PC-3 (cell line): ENCODE results near the gene PARM1. TPM values are rescaled to one million over a fixed set of nuclear protein-coding genes. Genes with fewer than 3 reads are reported as not detected.

Experiments used
- ATAC-seq: fragments of 200-7000 bp; cut with Tn5 transposase; 2 replicates; pipeline ENCODE4 v1.9.1; 2020; ENCODE audit warnings: mild to moderate bottlenecking, moderate library complexity
- BruUV-seq: library from RNA; stranded (reverse); fragments of 400-500 nt; replicated peaks from 2 replicates; lab custom pipeline; 2021; lab: Mats Ljungman, UMichigan
- CTCF ChIA-PET: fragments of 300-600 bp; sonication (Branson Sonifier 250); formaldehyde crosslinking; loops from one replicate; lab custom pipeline; 2022; ENCODE audit warnings: antibody characterized with exemption; lab: Charles Lee
- POLR2A ChIA-PET: fragments of 300-600 bp; sonication (Branson Sonifier 250); formaldehyde crosslinking; loops from one replicate; lab custom pipeline; 2022; ENCODE audit warnings: antibody characterized with exemption; ENCODE audit not compliant: unreplicated experiment; lab: Charles Lee
- DNase-seq: peaks from one replicate; pipeline ENCODE4 v3.0.0-alpha.2; 2015
- H2AFZ ChIP-seq: fragments of 300-600 bp; sonication (generic); 2 replicates; pipeline ENCODE4 v1.6.0; 2016; ENCODE audit warnings: antibody characterized with exemption, low read length
- H3F3A ChIP-seq: fragments of 300-600 bp; sonication (generic); one replicate; pipeline ENCODE4 v1.6.0; 2017; ENCODE audit warnings: antibody characterized with exemption, low read length, control low read depth, mild to moderate bottlenecking; ENCODE audit not compliant: unreplicated experiment
- H3K27ac ChIP-seq: fragments of 300-600 bp; sonication (generic); 2 replicates; pipeline ENCODE4 v1.5.1; 2016; ENCODE audit warnings: mild to moderate bottlenecking, low read length
- H3K27me3 ChIP-seq: fragments of 300-600 bp; sonication (generic); 2 replicates; pipeline ENCODE4 v1.6.1; 2016; ENCODE audit warnings: low read length, mixed read lengths
- H3K36me3 ChIP-seq: fragments of 300-600 bp; sonication (generic); 2 replicates; pipeline ENCODE4 v1.6.1; 2016; ENCODE audit warnings: low read depth, mixed run types, low read length, mixed read lengths
- H3K4me1 ChIP-seq: fragments of 300-600 bp; sonication (generic); 2 replicates; pipeline ENCODE4 v1.5.1; 2016; ENCODE audit warnings: low read length; ENCODE audit not compliant: insufficient read depth
- H3K4me2 ChIP-seq: fragments of 300-600 bp; sonication (generic); 2 replicates; pipeline ENCODE4 v1.6.0; 2016; ENCODE audit warnings: low read length
- H3K4me3 ChIP-seq: fragments of 300-600 bp; sonication (generic); 2 replicates; pipeline ENCODE4 v1.5.1; 2016; ENCODE audit warnings: mild to moderate bottlenecking, low read length, mixed read lengths
- H3K79me2 ChIP-seq: fragments of 300-600 bp; sonication (generic); 2 replicates; pipeline ENCODE4 v1.6.1; 2017; ENCODE audit warnings: low read length, mixed read lengths
- H3K9ac ChIP-seq: fragments of 300-600 bp; sonication (generic); 2 replicates; pipeline ENCODE4 v1.6.0; 2016; ENCODE audit warnings: mild to moderate bottlenecking, low read length
- H3K9me2 ChIP-seq: fragments of 300-600 bp; sonication (generic); replicated peaks from 2 replicates; pipeline ENCODE4 v1.6.1; 2016; ENCODE audit warnings: mixed run types, low read length, mixed read lengths
- H3K9me3 ChIP-seq: fragments of 300-600 bp; sonication (generic); 2 replicates; pipeline ENCODE4 v1.6.1; 2016; ENCODE audit warnings: low read length, mixed read lengths
- H4K20me1 ChIP-seq: fragments of 300-600 bp; sonication (generic); 2 replicates; pipeline ENCODE4 v1.6.1; 2016; ENCODE audit warnings: low read length, mixed read lengths
- EZH2 ChIP-seq: fragments of 300-600 bp; sonication (generic); IDR thresholded peaks from one replicate; pipeline ENCODE4 v1.6.1; 2017; ENCODE audit warnings: antibody characterized with exemption, mild to moderate bottlenecking, low read length; ENCODE audit not compliant: unreplicated experiment
- EZH2phosphoT487 ChIP-seq: fragments of 300-600 bp; sonication (generic); IDR thresholded peaks from 2 replicates; pipeline ENCODE4 v1.6.1; 2018; ENCODE audit warnings: mild to moderate bottlenecking, antibody characterized with exemption, low read length, borderline replicate concordance
- intact Hi-C: fragments of 100-400 bp; cut with micrococcal nuclease; formaldehyde crosslinking; loops from 2 replicates; pipeline ENCODE4 v1.9.0; 2023
- total RNA-seq: library from RNA; depleted of rRNA; stranded (reverse); fragments of >200 nt; gene quantifications from 2 replicates; pipeline ENCODE4 v1.2.3, GENCODE V29; 2014
- TF ChIP-seq, protein P1 (sequence below): fragments of 300-600 bp; sonication (generic); conservative IDR thresholded peaks from 2 replicates; pipeline ENCODE4 v1.5.1; 2017; ENCODE audit warnings: antibody characterized with exemption, low read depth, mild to moderate bottlenecking, low read length

The PARM1 gene
- total RNA-seq, 1 experiment from 2014 or later, result 2.9 TPM

DNA sequence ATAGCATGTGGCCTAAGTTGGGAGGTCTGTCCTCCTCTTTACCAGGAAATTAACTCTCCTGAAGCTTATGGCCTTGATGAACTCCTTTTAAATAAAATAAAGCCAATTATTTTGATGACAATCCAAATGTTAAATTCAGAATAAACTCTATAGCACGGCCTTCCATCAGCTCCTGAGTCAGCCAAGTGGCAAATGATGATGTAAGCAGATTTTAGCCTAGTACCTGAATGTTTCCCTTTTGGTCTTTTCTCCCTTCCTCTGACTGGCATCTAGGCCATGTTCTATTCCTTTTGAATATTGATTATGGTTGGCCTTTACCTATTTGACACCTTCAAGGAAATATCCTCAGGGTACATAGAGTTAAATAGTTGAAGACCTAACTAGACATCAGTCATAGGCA lies 76.2 kb downstream of the PARM1 start:
- H3K27ac ChIP-seq, result no peak overlapping the region
- CTCF ChIA-PET, result no interaction called here

DNA sequence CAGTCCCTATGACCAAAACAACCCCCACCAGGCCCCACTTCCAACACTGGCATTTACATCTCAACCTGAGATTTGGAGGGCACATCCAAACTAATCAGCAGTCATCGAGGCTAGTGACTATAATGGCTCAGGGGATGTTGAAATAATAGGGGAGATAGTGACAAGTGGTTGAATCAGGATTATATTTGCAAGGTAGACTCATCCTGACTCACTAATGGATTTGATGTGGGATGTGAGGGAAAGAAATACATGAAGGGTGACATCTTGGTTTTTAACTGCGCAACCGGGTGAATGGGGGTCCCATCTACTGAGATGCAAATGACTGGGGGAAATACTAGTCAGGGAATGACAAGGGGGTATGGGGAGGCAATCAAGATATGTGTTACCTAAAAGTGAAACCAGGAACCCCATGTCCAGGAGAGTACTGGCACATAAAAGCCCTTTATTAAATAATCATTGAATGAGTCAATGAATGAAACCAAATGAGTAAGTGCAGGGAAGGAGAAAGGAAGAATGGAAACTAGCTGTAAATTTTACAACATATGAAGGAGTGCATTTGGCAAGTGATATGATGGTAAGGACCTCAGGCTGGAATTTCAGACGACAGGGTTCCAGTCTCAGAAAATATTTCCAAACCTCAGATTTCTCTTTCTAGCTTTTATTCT lies 78.3 kb downstream of the PARM1 start:
- CTCF ChIA-PET, result no interaction called here
- TF ChIP-seq EZH2phosphoT487 (no peak), EZH2 (no peak)
- TF ChIP-seq, protein P1, sequence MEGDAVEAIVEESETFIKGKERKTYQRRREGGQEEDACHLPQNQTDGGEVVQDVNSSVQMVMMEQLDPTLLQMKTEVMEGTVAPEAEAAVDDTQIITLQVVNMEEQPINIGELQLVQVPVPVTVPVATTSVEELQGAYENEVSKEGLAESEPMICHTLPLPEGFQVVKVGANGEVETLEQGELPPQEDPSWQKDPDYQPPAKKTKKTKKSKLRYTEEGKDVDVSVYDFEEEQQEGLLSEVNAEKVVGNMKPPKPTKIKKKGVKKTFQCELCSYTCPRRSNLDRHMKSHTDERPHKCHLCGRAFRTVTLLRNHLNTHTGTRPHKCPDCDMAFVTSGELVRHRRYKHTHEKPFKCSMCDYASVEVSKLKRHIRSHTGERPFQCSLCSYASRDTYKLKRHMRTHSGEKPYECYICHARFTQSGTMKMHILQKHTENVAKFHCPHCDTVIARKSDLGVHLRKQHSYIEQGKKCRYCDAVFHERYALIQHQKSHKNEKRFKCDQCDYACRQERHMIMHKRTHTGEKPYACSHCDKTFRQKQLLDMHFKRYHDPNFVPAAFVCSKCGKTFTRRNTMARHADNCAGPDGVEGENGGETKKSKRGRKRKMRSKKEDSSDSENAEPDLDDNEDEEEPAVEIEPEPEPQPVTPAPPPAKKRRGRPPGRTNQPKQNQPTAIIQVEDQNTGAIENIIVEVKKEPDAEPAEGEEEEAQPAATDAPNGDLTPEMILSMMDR, result no peak
- Histone ChIP-seq H3K9ac (peak overlapping the region; percentile 55), H3K9me2 (no peaks in the 10 kb centered on the region), H4K20me1 (no peaks in the 10 kb centered on the region), H3F3A (no peaks in the 10 kb centered on the region), H3K79me2 (no peaks in the 10 kb centered on the region), H3K4me1 (peaks cover 26% of the 10 kb centered on the region), H3K4me3 (peak overlapping the region; percentile 31; the same call in 1 of the 2 replicates), H3K27me3 (no peaks in the 10 kb centered on the region), H3K4me2 (peak overlapping the region; percentile 71), H3K27ac (peak overlapping the region; percentile 94), H2AFZ (peak overlapping the region; percentile 60; the same call in 1 of the 2 replicates), H3K36me3 (no peaks in the 10 kb centered on the region), H3K9me3 (no peaks in the 10 kb centered on the region)
- no TSS peak for BruUV-seq
- intact Hi-C loops, result no loop called here
- DNase-seq (peak; percentile 72), ATAC-seq (peak; percentile 42)
- POLR2A ChIA-PET, result no interaction called here

More for the DNA sequence above, 76.2 kb downstream of the PARM1 start:
- DNase-seq, result no peak
- no peak for ATAC-seq
- intact Hi-C loops, result no loop called here
- Histone ChIP-seq H3F3A (no peaks in the 10 kb centered on the region), H3K27me3 (no peaks in the 10 kb centered on the region), H3K79me2 (no peaks in the 10 kb centered on the region), H3K4me1 (peaks cover 30% of the 10 kb centered on the region), H4K20me1 (no peaks in the 10 kb centered on the region), H3K9ac (no peak overlapping the region), H3K36me3 (no peaks in the 10 kb centered on the region), H3K4me3 (no peak overlapping the region), H3K4me2 (no peak overlapping the region), H3K9me2 (no peaks in the 10 kb centered on the region), H3K9me3 (no peaks in the 10 kb centered on the region), H2AFZ (no peak overlapping the region)
- TF ChIP-seq EZH2phosphoT487, result no peak
- TF ChIP-seq EZH2, result no peak
- TF ChIP-seq, protein P1, result no peak
- no TSS peak for BruUV-seq
- POLR2A ChIA-PET, result no interaction called here

GRCh38 chr4:75015627-75016026 lies 82.7 kb downstream of the PARM1 start:
- no peak overlapping the region for H3K9ac ChIP-seq
- ATAC-seq (no peak), DNase-seq (no peak)
- H3K79me2 ChIP-seq, result no peaks in the 10 kb centered on the region
- H3F3A ChIP-seq, result no peaks in the 10 kb centered on the region
- no peaks in the 10 kb centered on the region for H3K36me3 ChIP-seq
- no peak overlapping the region for H3K4me2 ChIP-seq
- peaks cover 33% of the 10 kb centered on the region for H3K4me1 ChIP-seq
- H3K27me3 ChIP-seq, result no peaks in the 10 kb centered on the region
- H3K27ac ChIP-seq, result no peak overlapping the region
- no peaks in the 10 kb centered on the region for H3K9me3 ChIP-seq
- ChIA-PET CTCF (no interaction called here), POLR2A (no interaction called here)
- no peak overlapping the region for H3K4me3 ChIP-seq
- no peaks in the 10 kb centered on the region for H3K9me2 ChIP-seq
- BruUV-seq, result no TSS peak
- intact Hi-C loops, result no loop called here
- H4K20me1 ChIP-seq, result no peaks in the 10 kb centered on the region
- TF ChIP-seq EZH2 (no peak), EZH2phosphoT487 (no peak)
- H2AFZ ChIP-seq, result no peak overlapping the region
